ENCODE data around the gene CCDC149. TPM values are rescaled to one million over a fixed set of nuclear protein-coding genes. Genes with fewer than 3 reads are reported as not detected.

Gene CCDC149
- total RNA-seq, result 10 to 100 TPM in 1 of 4 donors, 1 to 10 TPM in 2, under 1 TPM in 1; 0.91 to 13.9 (median 5.7) TPM

- peak within 1 kb of the TSS; percentile 56 to 87 (median 74) for H3K4me3 ChIP-seq
- peaks cover 0 to 10% (median 0%) of the 10 kb centered on the region in 4 donors for H3K27me3 ChIP-seq
- peaks cover 0 to 29% (median 0%) of the 10 kb centered on the region in 3 donors for H3K36me3 ChIP-seq
- WGBS, 2 donors, result 3 to 24% methylated on average over 5 to 25 of the region's 92 CpGs
- H3K4me1 ChIP-seq, result peaks cover 7 to 22% (median 7%) of the 10 kb centered on the region in 3 donors
- intact Hi-C loops (cut with DNase I), result no loop called here
- TF ChIP-seq POLR2A (IDR thresholded peaks at IDR 0.05) (peak in 1 of 4 donors; percentile 48), CTCF (IDR thresholded peaks at IDR 0.05) (peak in 1 of 6 experiments; percentile 5)
- H3K9me3 ChIP-seq, result peaks cover 0 to 19% (median 7%) of the 10 kb centered on the region in 3 donors
- DNase-seq, result no peak
- H3K27ac ChIP-seq, result peak within 1 kb of the TSS; percentile 81 to 95 (median 88)
Measured at GRCh38 chr4:24912252-24913118, at the start of gene CCDC149. TSS of gene CCDC149 (minus strand) at chr4:24913042. CDS start at chr4:24912864, 178 bp downstream.

- DNase-seq, result no peak
- TF ChIP-seq POLR2A (IDR thresholded peaks at IDR 0.05), result no peak
- TF ChIP-seq CTCF (IDR thresholded peaks at IDR 0.05), result no peak
Measured at GRCh38 chr4:24957886-24958285, 45.0 kb upstream of the CCDC149 start.

GRCh38 chr4:24956763-24957162, 43.9 kb upstream of the CCDC149 start:
- DNase-seq, result no peak
- Histone ChIP-seq H3K4me3 (no peak overlapping the region), H3K36me3 (no peaks in the 10 kb centered on the region), H3K27me3 (no peaks in the 10 kb centered on the region), H3K27ac (no peak overlapping the region), H3K4me1 (no peaks in the 10 kb centered on the region), H3K9me3 (no peaks in the 10 kb centered on the region)
- intact Hi-C loops (cut with DNase I), result no loop called here
- TF ChIP-seq CTCF (IDR thresholded peaks at IDR 0.05) (no peak), POLR2A (IDR thresholded peaks at IDR 0.05) (no peak)
- 92 to 93% methylated on average over 2 of the region's 2 CpGs for WGBS, 2 donors

More at GRCh38 chr4:24957886-24958285, 45.0 kb upstream of the CCDC149 start:
- intact Hi-C loops (cut with DNase I), result no loop called here
- Histone ChIP-seq H3K27ac (no peak overlapping the region), H3K4me1 (no peaks in the 10 kb centered on the region), H3K4me3 (no peak overlapping the region), H3K27me3 (no peaks in the 10 kb centered on the region), H3K9me3 (no peaks in the 10 kb centered on the region), H3K36me3 (no peaks in the 10 kb centered on the region)
- WGBS, 2 donors, result 74% methylated on average over 2 of the region's 2 CpGs; no CpG with 5 or more reads in 1 of the 2 donors

- no peaks in the 10 kb centered on the region for H3K9me3 ChIP-seq
- no peak overlapping the region for H3K27ac ChIP-seq
- no peak for TF ChIP-seq CTCF (IDR thresholded peaks at IDR 0.05)
- no peak for TF ChIP-seq POLR2A (IDR thresholded peaks at IDR 0.05)
- no peak for DNase-seq
- H3K27me3 ChIP-seq, result no peaks in the 10 kb centered on the region
- H3K4me1 ChIP-seq, result no peaks in the 10 kb centered on the region
- H3K4me3 ChIP-seq, result no peak overlapping the region
- no peaks in the 10 kb centered on the region for H3K36me3 ChIP-seq
- intact Hi-C loops (cut with DNase I), result no loop called here
- WGBS, 2 donors, result 86 to 88% methylated on average over 2 of the region's 2 CpGs
Measured at GRCh38 chr4:24956091-24956490, 43.2 kb upstream of the CCDC149 start.

- no peaks in the 10 kb centered on the region for H3K9me3 ChIP-seq
- 81 to 88% methylated on average over 4 of the region's 4 CpGs for WGBS, 2 donors
- intact Hi-C loops (cut with DNase I), result no loop called here
- no peak for DNase-seq
- no peak overlapping the region for H3K4me3 ChIP-seq
- TF ChIP-seq POLR2A (IDR thresholded peaks at IDR 0.05) (no peak), CTCF (IDR thresholded peaks at IDR 0.05) (no peak)
- no peaks in the 10 kb centered on the region for H3K4me1 ChIP-seq
- H3K27me3 ChIP-seq, result no peaks in the 10 kb centered on the region
- H3K36me3 ChIP-seq, result no peaks in the 10 kb centered on the region
- no peak overlapping the region for H3K27ac ChIP-seq
Measured at GRCh38 chr4:24952667-24953066, 39.8 kb upstream of the CCDC149 start.
